GM18909 (cell line): Measurements from ENCODE around the gene SMCO3.

ENCODE experiments used
- ATAC-seq: cut with Tn5 transposase; IDR thresholded peaks from one replicate; pipeline ENCODE4 v1.9.1; 2021; ENCODE audit warnings: mild to moderate bottlenecking; ENCODE audit not compliant: unreplicated experiment, poor library complexity

SMCO3 gene

DNA sequence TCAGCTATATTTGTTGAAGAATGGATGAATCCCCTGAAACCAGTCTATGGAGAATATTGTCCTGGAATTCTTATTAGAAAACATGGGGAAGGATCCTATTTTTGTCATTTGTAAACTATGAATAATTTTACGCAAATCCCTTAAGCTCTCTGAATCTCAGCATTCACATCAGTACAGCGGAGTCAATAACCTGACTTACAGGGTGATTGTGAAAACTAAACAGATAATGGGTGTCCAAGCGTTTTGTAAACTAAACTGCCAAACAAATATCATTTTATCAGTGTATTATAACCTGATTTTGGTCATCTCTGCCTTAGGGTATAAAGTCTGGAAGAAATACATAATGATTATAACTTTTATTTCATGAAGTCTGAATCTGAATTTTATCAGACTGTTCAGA, 19.4 kb upstream of the SMCO3 start:
- no peak for ATAC-seq

DNA sequence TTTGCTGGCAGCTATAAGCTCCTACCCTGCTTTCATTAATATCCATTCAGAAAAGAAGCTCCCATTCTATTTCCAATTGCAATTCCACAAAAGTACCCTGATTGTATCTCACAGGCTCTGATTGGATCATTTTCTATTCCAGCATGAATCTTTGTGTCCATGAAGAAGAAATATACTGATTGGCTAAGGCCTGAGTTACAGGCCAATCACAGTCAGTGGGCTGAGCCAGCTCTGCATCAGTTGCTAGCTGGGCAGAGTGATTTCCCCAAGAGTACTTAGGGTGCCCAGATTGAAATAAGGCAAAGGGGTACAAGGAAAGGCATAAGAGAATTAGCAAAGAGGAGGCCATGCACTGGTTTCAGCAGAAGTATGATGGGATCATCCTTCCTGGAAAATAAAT, 14.9 kb upstream of the SMCO3 start:
- peak; percentile 84 for ATAC-seq

DNA sequence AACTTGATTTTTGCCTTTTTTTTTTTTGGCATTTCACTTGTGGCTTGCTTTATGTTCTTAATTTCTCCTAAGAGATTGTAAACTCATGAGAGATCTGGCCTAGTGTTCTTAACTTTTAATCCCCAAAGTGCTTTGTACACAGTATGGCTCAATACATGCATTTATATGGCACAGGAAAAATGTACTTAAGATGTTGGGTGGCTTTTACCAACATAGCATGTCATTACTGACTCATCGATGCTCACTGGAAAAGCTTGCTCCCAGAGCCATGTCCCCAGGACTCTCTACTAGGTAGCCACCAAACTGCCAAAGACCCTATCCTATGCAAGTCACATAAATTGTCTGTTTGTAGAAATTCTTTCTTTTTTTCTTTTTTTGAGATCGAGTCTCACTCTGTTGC, 13.1 kb upstream of the SMCO3 start:
- ATAC-seq: no peak

DNA sequence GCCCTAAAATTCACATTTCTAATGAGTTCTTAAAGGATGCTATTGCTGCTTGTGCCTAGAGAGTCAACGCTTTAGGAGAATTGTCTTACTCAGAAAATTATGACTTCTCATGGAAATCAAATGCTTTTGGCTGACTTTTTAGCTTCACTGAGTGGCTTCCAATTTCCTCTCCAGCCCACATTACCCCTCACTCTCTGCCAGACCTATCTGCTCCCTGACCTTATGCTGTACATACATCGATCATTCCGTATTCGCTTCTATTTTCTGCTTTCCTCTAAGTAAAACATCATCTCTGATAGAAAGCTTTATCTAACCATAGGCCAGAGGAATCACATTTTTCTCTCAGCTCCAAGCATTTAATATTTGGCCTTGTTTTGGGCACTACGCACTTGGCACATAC, 12.5 kb upstream of the SMCO3 start:
- no peak for ATAC-seq

DNA sequence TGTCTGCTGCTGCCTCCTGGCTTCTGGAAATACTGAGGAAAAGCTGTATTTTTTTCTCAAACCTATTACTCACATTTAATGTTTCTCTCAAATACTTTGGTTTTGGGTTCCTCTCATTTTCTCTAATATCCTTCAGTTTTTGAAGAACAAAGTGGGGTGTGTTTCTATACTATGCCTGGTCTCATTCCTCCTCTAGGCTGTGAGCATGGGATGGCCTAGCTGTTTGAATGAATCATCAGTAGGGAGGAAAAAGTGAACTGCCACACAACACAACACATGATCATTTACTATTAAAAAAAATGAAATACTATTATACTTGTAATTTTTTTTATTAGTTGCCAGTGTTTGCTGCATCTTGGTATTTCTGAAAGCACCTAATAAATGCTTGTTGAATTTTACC, 11.3 kb upstream of the SMCO3 start:
- ATAC-seq: no peak

- no peak for ATAC-seq
Measured at GRCh38 chr12:14824012-14824634, 10.1 kb upstream of the SMCO3 start.

DNA sequence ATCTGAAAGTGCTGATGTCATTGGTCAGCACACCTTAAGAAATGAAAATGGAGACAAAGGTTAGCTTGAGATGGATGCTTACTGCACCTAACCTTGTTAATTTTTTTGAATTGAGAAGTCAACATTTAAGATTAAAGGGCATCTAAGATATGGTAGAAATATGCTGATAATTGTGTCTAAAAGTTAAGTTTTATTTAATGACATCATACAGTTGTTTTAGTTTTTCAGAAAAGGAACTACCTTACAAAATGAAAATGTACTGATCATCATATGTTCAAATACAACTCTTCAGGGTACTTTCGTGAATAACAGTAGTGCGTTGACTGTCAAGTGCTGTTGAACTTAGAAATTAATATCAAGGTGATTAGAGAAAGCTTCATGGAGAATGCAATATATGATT, 2.5 kb downstream of the SMCO3 start:
- ATAC-seq: no peak

DNA sequence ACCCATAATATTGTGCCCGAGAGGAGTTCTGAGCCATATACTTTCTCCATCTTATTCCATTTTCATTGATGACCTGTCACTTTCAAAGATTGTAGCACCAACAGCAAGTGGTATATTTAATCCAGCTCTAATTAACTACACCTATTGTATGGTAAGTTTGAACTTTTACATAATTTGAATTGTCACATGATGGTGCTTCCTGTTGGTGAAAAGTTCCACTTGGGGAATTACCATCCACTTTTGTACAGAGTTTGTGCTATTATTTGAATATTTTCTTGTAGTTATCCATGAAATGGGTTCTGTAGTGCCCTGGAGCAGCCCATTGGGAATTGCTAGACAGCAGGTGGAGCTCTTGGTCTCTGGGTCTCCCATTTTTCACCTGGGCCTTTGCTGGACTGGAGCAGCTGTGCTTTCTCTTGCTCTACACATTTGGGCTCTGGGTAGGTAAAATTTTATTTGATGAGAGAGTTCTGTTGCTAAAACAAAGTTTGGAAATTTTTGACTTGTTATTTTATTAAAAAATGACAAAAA, 3.0 kb downstream of the SMCO3 start:
- ATAC-seq: no peak

DNA sequence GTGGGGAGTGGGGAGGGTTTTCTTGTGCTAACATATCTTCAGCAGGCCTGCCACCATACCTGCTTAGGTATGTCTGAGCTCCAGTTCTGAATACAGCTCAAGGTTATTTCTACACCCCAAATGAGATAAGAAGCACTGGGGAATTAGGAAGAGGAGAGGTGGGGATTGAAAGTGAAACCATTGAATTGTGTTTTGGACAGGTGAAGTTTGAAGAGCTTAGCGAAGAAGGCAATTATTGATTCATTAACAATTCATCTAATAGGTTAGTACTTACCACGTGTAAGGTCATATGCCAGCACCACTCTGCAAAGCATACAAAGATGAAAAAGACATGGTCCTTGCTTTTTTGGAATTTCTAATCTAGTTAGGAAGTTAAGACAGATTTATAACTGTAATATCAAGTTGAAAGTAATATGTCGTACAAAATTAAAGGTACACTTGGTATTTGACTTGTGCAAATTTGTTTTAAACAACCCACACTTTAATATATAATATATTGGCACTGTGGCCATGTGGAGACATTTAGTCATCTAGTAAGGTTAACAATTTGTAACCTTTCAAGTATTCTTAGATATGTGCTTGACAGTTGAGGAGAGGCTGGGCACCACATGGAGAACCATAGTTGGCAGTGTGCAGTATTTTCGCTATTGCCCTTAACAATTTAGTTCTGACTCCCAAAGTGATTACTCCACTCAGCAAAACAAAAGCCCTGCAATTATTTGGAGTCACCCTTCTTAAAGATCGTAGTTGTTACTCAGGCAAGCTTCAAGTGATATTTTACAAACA, 3.6 kb downstream of the SMCO3 start:
- no peak for ATAC-seq

- peak; percentile 17 for ATAC-seq
Measured at GRCh38 chr12:14803830-14804160, 10.2 kb downstream of the SMCO3 start.

GRCh38 chr12:14803011-14803829, 10.8 kb downstream of the SMCO3 start, which contains the start of the genes C12orf60 and WBP11:
Gene C12orf60, plus strand, starts transcription at chr12:14803670. Its CDS starts 19,266 bp downstream, at chr12:14822936.
Gene WBP11, minus strand, starts transcription at chr12:14803478. Its CDS starts 2,095 bp downstream, at chr12:14801383.
- ATAC-seq: peak; percentile 99

DNA sequence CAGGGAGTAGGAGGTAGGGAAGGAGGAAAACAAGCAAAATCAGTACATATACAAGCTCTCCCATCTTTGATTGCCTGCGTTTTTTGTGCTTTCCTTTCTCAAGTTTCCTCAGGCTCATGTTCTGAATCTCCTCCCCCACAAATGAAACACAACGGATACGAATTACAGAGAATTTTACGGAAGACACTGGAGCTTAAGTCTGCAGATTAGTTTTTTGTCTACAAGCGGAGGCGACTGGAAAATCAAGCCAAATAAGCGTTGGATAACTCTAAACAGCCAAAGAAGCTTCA, 11.3 kb downstream of the SMCO3 start:
- ATAC-seq: no peak

GRCh38 chr12:14802247-14802646, 11.7 kb downstream of the SMCO3 start:
- no peak for ATAC-seq

GRCh38 chr12:14795028-14795448, 18.9 kb downstream of the SMCO3 start:
- ATAC-seq: no peak

GRCh38 chr12:14785568-14785967, 28.4 kb downstream of the SMCO3 start:
- no peak for ATAC-seq

DNA sequence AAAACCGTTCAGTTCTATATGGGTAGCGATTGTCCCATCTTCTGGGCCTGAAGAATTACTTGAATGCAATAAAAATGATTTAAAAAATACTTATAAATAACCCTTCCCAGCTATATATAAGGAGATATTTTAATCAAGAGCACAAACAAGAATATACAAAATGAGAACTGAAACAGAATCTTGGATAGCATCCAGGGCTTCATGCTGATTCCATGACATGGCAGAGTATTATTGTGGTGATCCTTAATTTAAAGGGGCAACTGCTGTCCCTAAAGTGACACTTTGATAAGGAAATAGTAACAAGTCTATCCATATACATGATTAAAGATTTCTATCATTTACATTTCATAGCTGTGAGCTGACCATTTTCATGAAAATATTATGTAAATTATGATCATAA, 29.5 kb downstream of the SMCO3 start:
- ATAC-seq: no peak

DNA sequence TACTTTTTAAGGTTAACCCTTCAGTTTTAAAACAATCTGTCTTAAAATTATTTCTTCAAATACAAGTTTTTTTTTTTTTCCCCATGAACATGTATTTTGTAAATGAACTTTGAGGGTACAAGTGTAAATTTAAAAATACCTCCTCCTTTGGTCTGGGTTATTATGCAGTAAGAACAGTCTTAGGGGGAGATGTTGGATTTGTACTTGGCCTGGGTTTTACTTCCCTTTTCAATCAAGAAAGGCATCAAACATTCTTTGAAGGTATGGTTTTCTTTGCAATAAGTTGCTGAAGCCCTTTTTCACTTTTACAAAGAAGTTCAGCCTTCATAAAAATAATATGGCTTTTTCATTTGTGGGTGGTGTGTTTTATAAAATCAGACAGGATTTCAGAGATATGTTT, 31.2 kb downstream of the SMCO3 start:
- ATAC-seq: no peak

DNA sequence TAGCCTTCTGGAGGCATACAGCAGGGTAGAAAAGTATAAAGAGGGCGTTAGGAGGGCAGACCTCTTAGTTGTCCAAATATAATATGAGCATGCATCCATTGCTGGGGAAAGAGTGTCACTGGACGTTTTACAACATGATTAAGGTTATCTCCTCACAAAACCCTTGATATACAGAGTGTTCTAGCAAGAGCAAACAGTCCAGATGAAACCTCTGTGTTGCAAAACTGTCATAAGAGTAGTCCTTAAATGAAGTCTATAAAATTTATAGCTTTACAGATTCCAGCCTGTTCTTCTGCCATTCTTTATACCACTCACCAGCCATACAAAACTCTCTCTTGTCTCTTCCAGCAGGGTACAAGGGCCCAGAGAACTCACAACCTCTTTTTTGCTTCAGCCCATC, 32.4 kb downstream of the SMCO3 start:
- no peak for ATAC-seq

DNA sequence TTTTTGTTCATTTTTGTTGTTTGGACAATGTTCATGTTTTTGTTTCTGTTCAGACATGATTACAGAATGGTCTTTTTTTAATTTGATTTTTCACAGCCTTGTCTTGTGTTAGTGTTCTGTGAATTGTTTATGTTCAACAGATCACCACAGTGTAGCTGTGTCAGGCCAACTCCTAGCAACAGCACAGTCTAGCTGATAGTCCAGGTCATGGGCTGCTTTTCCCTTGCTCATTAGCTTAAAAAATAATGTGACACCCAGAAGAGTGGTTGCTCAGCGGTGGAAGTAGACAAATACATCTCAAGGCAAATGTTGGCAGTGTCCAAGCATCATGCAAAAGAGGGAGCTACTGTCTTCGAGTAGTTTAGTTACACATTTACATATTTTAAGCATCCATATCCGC, 33.1 kb downstream of the SMCO3 start:
- no peak for ATAC-seq

DNA sequence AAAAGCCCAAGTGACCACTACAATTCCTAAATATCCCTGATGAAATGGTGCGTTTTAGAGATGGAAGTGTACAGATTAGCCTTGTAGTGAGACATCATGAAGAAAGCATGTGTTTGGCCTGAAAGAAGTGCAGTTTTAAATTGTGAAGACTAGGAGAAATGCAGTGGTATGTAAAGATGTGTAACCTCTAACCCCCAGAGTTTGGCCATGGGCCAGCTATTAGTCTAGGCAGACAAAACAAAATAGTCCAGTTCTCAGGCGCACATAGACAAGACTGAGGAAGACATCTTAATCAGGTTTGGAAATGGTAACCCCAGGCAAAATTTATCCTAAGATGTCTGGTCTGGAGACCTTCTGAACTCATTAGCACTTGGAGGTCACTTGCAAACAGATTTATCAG, 34.1 kb downstream of the SMCO3 start:
- ATAC-seq: no peak

DNA sequence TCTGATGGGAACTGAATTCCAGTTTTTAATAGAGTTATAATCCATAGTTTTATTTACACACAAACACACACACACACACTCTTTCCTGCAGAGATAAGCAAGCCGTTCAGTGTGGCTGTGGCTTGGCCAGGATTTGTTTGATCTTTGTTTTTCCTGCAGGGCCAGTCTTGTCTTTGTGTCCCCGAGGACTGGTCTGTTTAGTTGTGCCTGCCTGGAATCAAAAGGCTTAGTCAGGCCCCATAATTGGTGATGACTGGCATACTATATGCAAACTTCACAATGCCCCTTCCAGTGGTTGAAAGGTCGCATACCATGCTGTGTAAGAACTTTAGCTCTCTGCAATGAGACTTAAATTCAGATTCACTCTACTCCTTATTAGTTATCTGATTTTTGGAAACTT, 36.7 kb downstream of the SMCO3 start:
- ATAC-seq: no peak
